Mesenchymal stem cell (in vitro differentiated cells and primary cell): ENCODE data around the gene C9orf50.

Experiments used
- DNase-seq: peaks from one replicate; pipeline ENCODE4 v3.0.0-alpha.2; 2013
- H2AFZ ChIP-seq: one replicate; pipeline ENCODE4 v1.6.1; 2013; ENCODE audit warnings: low read depth, mild to moderate bottlenecking, control low read depth, inconsistent platforms, low read length, moderate library complexity
- H2AK5ac ChIP-seq: 2 replicates; pipeline ENCODE4 v1.6.1; 2013; ENCODE audit warnings: low read length, moderate library complexity, mild to moderate bottlenecking, inconsistent platforms; ENCODE audit not compliant: severe bottlenecking
- H2BK120ac ChIP-seq: one replicate; pipeline ENCODE4 v1.6.1; 2013; ENCODE audit warnings: low read depth, mild to moderate bottlenecking, inconsistent platforms, low read length, moderate library complexity
- H2BK12ac ChIP-seq, 2 experiments: one replicate each; pipeline ENCODE4 v1.6.1; 2013; ENCODE audit warnings: inconsistent platforms in 2 of 2, low read length in 2 of 2, mild to moderate bottlenecking in 2 of 2, moderate library complexity in 2 of 2, control low read depth in 1 of 2
- H2BK15ac ChIP-seq: one replicate; pipeline ENCODE4 v1.6.1; 2013; ENCODE audit warnings: mild to moderate bottlenecking, low read depth, inconsistent platforms; ENCODE audit not compliant: poor library complexity, severe bottlenecking
- H2BK5ac ChIP-seq: 2 replicates; pipeline ENCODE4 v1.6.1; 2013; ENCODE audit warnings: low read depth, mild to moderate bottlenecking, low read length, control low read depth, inconsistent platforms; ENCODE audit not compliant: poor library complexity, severe bottlenecking
- H3K14ac ChIP-seq, 2 experiments: one replicate each; pipeline ENCODE4 v1.6.1; 2013; ENCODE audit warnings: inconsistent platforms in 2 of 2, low read length in 2 of 2, control low read depth in 1 of 2, mild to moderate bottlenecking in 1 of 2, moderate library complexity in 1 of 2
- H3K18ac ChIP-seq, 2 experiments: one replicate each; pipeline ENCODE4 v1.6.1; 2013; ENCODE audit warnings: inconsistent platforms in 2 of 2, low read length in 2 of 2, control low read depth in 1 of 2, low read depth in 1 of 2, mild to moderate bottlenecking in 1 of 2
- H3K23ac ChIP-seq, 2 experiments: one replicate each; pipeline ENCODE4 v1.6.1; 2013; ENCODE audit warnings: inconsistent platforms in 2 of 2, low read length in 2 of 2, mild to moderate bottlenecking in 2 of 2, moderate library complexity in 2 of 2, control low read depth in 1 of 2
- H3K27ac ChIP-seq: 2 replicates; pipeline ENCODE4 v1.5.1; 2013; ENCODE audit warnings: mild to moderate bottlenecking, moderate library complexity, low read length, control low read depth, inconsistent platforms; ENCODE audit not compliant: poor library complexity, severe bottlenecking
- H3K27me3 ChIP-seq, 2 experiments: 2 replicates each; pipeline versions ENCODE4 v1.6.1 to v1.7.0; 2013; ENCODE audit warnings: low read length in 2 of 2, mild to moderate bottlenecking in 2 of 2, moderate library complexity in 2 of 2, control low read depth in 1 of 2, inconsistent platforms in 1 of 2; ENCODE audit not compliant: control insufficient read depth in 1 of 2, insufficient read depth in 1 of 2
- H3K36me3 ChIP-seq, 2 experiments: 2 replicates each; pipeline versions ENCODE4 v1.6.1 to v1.7.0; 2013; ENCODE audit warnings: low read length in 2 of 2, control low read depth in 1 of 2, inconsistent platforms in 1 of 2, low read depth in 1 of 2, mild to moderate bottlenecking in 1 of 2; ENCODE audit not compliant: insufficient read depth in 2 of 2, control insufficient read depth in 1 of 2
- H3K4ac ChIP-seq, 2 experiments: one replicate each; pipeline ENCODE4 v1.6.1; 2013; ENCODE audit warnings: inconsistent platforms in 2 of 2, low read length in 2 of 2, mild to moderate bottlenecking in 2 of 2, moderate library complexity in 2 of 2, control low read depth in 1 of 2, low read depth in 1 of 2
- H3K4me1 ChIP-seq: 2 replicates; pipeline ENCODE4 v1.6.1; 2013; ENCODE audit warnings: low read depth, low read length, control low read depth; ENCODE audit not compliant: control insufficient read depth, insufficient read depth
- H3K4me2 ChIP-seq: 2 replicates; pipeline ENCODE4 v1.6.1; 2013; ENCODE audit warnings: low read length, mild to moderate bottlenecking, inconsistent platforms; ENCODE audit not compliant: poor library complexity, severe bottlenecking
- H3K4me3 ChIP-seq, 2 experiments: 2 replicates each; pipeline versions ENCODE4 v1.5.1 to v1.7.0; 2013; ENCODE audit warnings: low read length in 2 of 2, mild to moderate bottlenecking in 2 of 2, control low read depth in 1 of 2, low read depth in 1 of 2; ENCODE audit not compliant: insufficient read depth in 1 of 2
- H3K79me1 ChIP-seq: replicated peaks from 2 replicates; pipeline ENCODE4 v1.6.1; 2013; ENCODE audit warnings: mild to moderate bottlenecking, control low read depth, low read length, inconsistent platforms; ENCODE audit not compliant: poor library complexity, severe bottlenecking
- H3K9ac ChIP-seq: 2 replicates; pipeline ENCODE4 v1.7.0; 2013; ENCODE audit warnings: mild to moderate bottlenecking, low read length, moderate library complexity
- H3K9me3 ChIP-seq: 2 replicates; pipeline ENCODE4 v1.7.0; 2013; ENCODE audit warnings: mild to moderate bottlenecking, low read length; ENCODE audit not compliant: control insufficient read depth
- H4K8ac ChIP-seq: one replicate; pipeline ENCODE4 v1.6.1; 2013; ENCODE audit warnings: inconsistent platforms, mild to moderate bottlenecking, low read length, moderate library complexity
- H4K91ac ChIP-seq: one replicate; pipeline ENCODE4 v1.6.1; 2013; ENCODE audit warnings: mild to moderate bottlenecking, low read length, inconsistent platforms
- WGBS: methylation state at CpG from one replicate; pipeline ENCODE4 v1.1.7; 2013; ENCODE audit warnings: mixed read lengths; 5-methylcytosine and 5-hydroxymethylcytosine counted together

Gene C9orf50

DNA sequence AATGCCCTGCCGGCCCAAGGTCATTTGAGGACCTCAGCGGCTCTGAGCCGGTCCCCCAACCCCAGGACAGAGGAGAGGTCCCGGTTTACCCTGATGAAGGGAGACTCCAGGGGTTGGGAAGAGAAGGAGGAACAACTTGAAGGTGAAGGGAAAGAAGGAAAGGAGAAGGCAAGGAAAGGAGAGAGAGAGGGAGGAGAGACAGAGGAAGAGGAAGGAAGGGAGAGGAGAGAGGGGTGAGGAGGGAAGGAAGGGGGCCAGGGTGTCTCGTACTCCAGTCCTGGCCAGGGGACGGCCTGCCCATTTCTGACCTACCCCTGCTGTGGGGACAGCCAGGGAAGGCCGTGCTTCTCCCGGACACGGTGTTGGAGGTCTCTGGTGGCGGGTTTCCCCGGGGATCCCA lies 46.5 kb upstream of the C9orf50 start:
- H3K79me1 ChIP-seq: no peaks in the 10 kb centered on the region
- no peak overlapping the region for H3K18ac ChIP-seq
- H3K4me2 ChIP-seq: no peak overlapping the region
- H2BK120ac ChIP-seq: no peak overlapping the region
- no peak overlapping the region for H2AFZ ChIP-seq
- H3K4ac ChIP-seq: no peak overlapping the region
- no peak overlapping the region for H3K27ac ChIP-seq
- peaks cover 0 to 4% of the 10 kb centered on the region in 2 experiments for H3K36me3 ChIP-seq
- H3K4me3 ChIP-seq: peak overlapping the region in 1 of 2 experiments; percentile 80
- H4K91ac ChIP-seq: no peak overlapping the region
- H3K27me3 ChIP-seq: peaks cover 0 to 46% of the 10 kb centered on the region in 2 experiments
- 98% methylated on average over 11 of the region's 11 CpGs for WGBS
- no peak overlapping the region for H2BK15ac ChIP-seq
- H2BK5ac ChIP-seq: no peak overlapping the region
- no peak overlapping the region for H2AK5ac ChIP-seq
- H2BK12ac ChIP-seq: peak overlapping the region in 1 of 2 experiments; percentile 59
- H4K8ac ChIP-seq: no peak overlapping the region
- H3K23ac ChIP-seq: no peak overlapping the region
- H3K14ac ChIP-seq: no peak overlapping the region
- no peak for DNase-seq
- H3K9me3 ChIP-seq: no peaks in the 10 kb centered on the region
- H3K9ac ChIP-seq: peak overlapping the region; percentile 80
- peaks cover 18% of the 10 kb centered on the region for H3K4me1 ChIP-seq

DNA sequence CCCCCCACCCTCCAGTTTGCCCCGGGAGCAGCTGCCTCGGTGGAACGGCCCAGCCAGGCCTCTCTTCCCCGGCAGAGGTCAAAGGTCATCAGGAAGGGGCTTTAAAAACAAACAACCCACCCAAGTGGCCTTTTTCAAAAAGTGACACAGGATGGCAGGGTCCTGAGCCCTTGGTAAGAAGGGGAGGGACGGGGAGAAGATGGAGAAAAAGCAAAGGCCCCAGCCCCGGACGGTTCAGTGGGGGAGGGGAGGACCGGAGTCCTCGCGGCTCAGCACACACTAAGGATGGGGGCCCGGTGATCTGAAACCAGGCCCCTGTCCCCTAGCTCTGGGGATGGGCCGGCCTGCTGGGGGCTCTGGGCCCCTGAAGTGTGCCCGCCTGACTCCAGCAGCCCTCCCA lies 45.7 kb upstream of the C9orf50 start:
- H2BK15ac ChIP-seq: no peak overlapping the region
- H4K8ac ChIP-seq: no peak overlapping the region
- DNase-seq: no peak
- no peak overlapping the region for H3K14ac ChIP-seq
- no peak overlapping the region for H3K4me2 ChIP-seq
- no peaks in the 10 kb centered on the region for H3K9me3 ChIP-seq
- H3K4me3 ChIP-seq: peak overlapping the region in 1 of 2 experiments; percentile 80
- no peak overlapping the region for H2BK120ac ChIP-seq
- peaks cover 0 to 4% of the 10 kb centered on the region in 2 experiments for H3K36me3 ChIP-seq
- WGBS: 38% methylated on average over 9 of the region's 13 CpGs
- H2AFZ ChIP-seq: no peak overlapping the region
- H3K79me1 ChIP-seq: no peaks in the 10 kb centered on the region
- H3K4ac ChIP-seq: no peak overlapping the region
- peaks cover 18% of the 10 kb centered on the region for H3K4me1 ChIP-seq
- H3K23ac ChIP-seq: no peak overlapping the region
- H3K27me3 ChIP-seq: peaks cover 0 to 43% of the 10 kb centered on the region in 2 experiments
- no peak overlapping the region for H2BK5ac ChIP-seq
- H3K9ac ChIP-seq: peak overlapping the region; percentile 80
- H3K18ac ChIP-seq: no peak overlapping the region
- H2AK5ac ChIP-seq: no peak overlapping the region
- no peak overlapping the region for H3K27ac ChIP-seq
- no peak overlapping the region for H4K91ac ChIP-seq
- H2BK12ac ChIP-seq: no peak overlapping the region

DNA sequence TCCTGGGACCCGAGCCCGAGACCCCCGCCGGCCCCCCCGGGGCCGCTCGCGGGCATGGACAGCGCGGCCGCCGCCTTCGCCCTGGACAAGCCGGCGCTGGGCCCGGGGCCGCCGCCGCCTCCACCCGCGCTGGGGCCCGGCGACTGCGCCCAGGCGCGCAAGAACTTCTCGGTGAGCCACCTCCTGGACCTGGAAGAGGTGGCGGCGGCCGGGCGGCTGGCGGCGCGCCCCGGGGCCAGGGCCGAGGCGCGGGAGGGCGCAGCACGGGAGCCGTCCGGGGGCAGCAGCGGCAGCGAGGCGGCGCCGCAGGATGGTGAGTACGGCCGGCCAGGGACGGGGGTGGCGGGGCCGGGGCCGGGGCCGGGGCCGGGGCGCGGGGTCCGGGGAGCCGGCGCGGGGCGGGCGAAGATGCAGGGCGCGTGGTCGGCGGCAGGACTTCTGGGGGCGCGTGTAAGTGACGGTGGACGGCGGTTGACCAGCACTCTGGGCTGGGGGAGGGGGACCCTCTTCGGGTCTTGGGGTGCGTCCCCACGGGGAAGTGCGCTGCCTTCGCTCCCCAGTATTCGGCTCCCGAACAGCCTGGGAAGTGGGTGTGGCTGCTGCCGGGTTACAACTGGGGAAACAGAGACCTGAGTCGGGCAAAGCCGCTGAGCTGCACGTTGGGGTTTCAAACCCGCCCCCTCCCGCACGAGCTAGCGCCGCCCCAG lies 45.1 kb upstream of the C9orf50 start:
- Histone ChIP-seq H4K91ac (peak overlapping the region; percentile 18), H3K14ac (no peak overlapping the region), H2BK5ac (no peak overlapping the region), H3K9me3 (no peaks in the 10 kb centered on the region), H3K4me3 (peak overlapping the region in 1 of 2 experiments; percentile 80), H3K27ac (no peak overlapping the region), H3K4ac (no peak overlapping the region), H2BK15ac (peak overlapping the region; percentile 52), H4K8ac (peak overlapping the region; percentile 69), H3K18ac (peak overlapping the region in 1 of 2 experiments; percentile 21), H2BK120ac (peak overlapping the region; percentile 19), H3K27me3 (peaks cover under 1 to 43% of the 10 kb centered on the region in 2 experiments), H3K4me1 (peaks cover 18% of the 10 kb centered on the region), H3K4me2 (peak overlapping the region; percentile 32), H3K23ac (no peak overlapping the region), H3K79me1 (no peaks in the 10 kb centered on the region), H3K36me3 (peaks cover 0 to 4% of the 10 kb centered on the region in 2 experiments), H2AFZ (no peak overlapping the region), H2BK12ac (no peak overlapping the region), H2AK5ac (no peak overlapping the region), H3K9ac (peak overlapping the region; percentile 80)
- no peak for DNase-seq
- 8% methylated on average over 67 of the region's 88 CpGs for WGBS

GRCh38 chr9:129665389-129665775 lies 44.5 kb upstream of the C9orf50 start, which contains the start of gene PRRX2:
Gene PRRX2 (plus strand): TSS chr9:129665647. CDS start chr9:129665868, 221 bp downstream.
- Histone ChIP-seq H2BK12ac (no peak within 1 kb of the TSS), H3K4ac (no peak within 1 kb of the TSS), H3K4me3 (peak within 1 kb of the TSS; percentile 42 to 80), H4K8ac (peak within 1 kb of the TSS; percentile 80), H2BK5ac (no peak within 1 kb of the TSS), H3K4me1 (peaks cover 18% of the 10 kb centered on the region), H2BK120ac (peak within 1 kb of the TSS; percentile 19), H2AFZ (peak within 1 kb of the TSS; percentile 1), H2AK5ac (no peak within 1 kb of the TSS), H3K23ac (no peak within 1 kb of the TSS), H4K91ac (peak within 1 kb of the TSS; percentile 18), H3K9me3 (no peaks in the 10 kb centered on the region), H3K14ac (no peak within 1 kb of the TSS), H3K36me3 (no peaks in the 10 kb centered on the region), H3K27ac (no peak within 1 kb of the TSS), H3K4me2 (peak within 1 kb of the TSS; percentile 32), H3K18ac (peak within 1 kb of the TSS; percentile 11 to 21), H3K9ac (peak within 1 kb of the TSS; percentile 80), H3K79me1 (no peaks in the 10 kb centered on the region), H3K27me3 (peaks cover 6 to 43% of the 10 kb centered on the region in 2 experiments), H2BK15ac (peak within 1 kb of the TSS; percentile 80)
- peak; percentile 66 for DNase-seq
- 0% methylated on average over 2 of the region's 37 CpGs for WGBS
